Neural cell (in vitro differentiated cells): Measurements from ENCODE around the gene CALHM6. TPM values are rescaled to one million over a fixed set of nuclear protein-coding genes. Genes with fewer than 3 reads are reported as not detected.

Experiments used
- H2AFZ ChIP-seq: fragments of 200-600, 300-800 bp; sonication (generic), shearing (Covaris generic); 2 replicates; pipeline ENCODE4 v1.6.0; 2014; ENCODE audit warnings: low read depth, mild to moderate bottlenecking, antibody characterized with exemption, low read length, moderate library complexity
- H3F3A ChIP-seq: fragments of 200-600 bp; shearing (Covaris generic); 2 replicates; pipeline ENCODE4 v1.6.1; 2016; ENCODE audit warnings: mild to moderate bottlenecking, moderate library complexity, mixed read lengths, antibody characterized with exemption, low read length; ENCODE audit not compliant: insufficient read depth, poor library complexity, severe bottlenecking
- H3K27ac ChIP-seq: fragments of 200-600, 300-800 bp; sonication (generic), shearing (Covaris generic); 2 replicates; pipeline ENCODE4 v1.5.1; 2014; ENCODE audit warnings: mild to moderate bottlenecking, low read length, moderate library complexity
- H3K27me3 ChIP-seq: fragments of 300-800, 200-600 bp; sonication (generic), shearing (Covaris generic); 2 replicates; pipeline ENCODE4 v1.6.0; 2014; ENCODE audit warnings: mild to moderate bottlenecking, low read depth, low read length, moderate library complexity; ENCODE audit not compliant: insufficient read depth
- H3K36me3 ChIP-seq: fragments of 300-800, 200-600 bp; sonication (generic), shearing (Covaris generic); 2 replicates; pipeline ENCODE4 v1.5.1; 2014; ENCODE audit warnings: mild to moderate bottlenecking, antibody characterized with exemption, low read length, moderate library complexity; ENCODE audit not compliant: insufficient read depth
- H3K4me2 ChIP-seq: fragments of 300-800, 200-600 bp; sonication (generic), shearing (Covaris generic); 2 replicates; pipeline ENCODE4 v1.6.0; 2014; ENCODE audit warnings: mild to moderate bottlenecking, low read length
- H3K4me3 ChIP-seq: fragments of 300-800, 200-600 bp; sonication (generic), shearing (Covaris generic); 2 replicates; pipeline ENCODE4 v1.5.1; 2014; ENCODE audit warnings: mild to moderate bottlenecking, low read length, moderate library complexity
- H3K79me2 ChIP-seq: fragments of 200-600 bp; shearing (Covaris generic); replicated peaks from 2 replicates; pipeline ENCODE4 v1.6.0; 2014; ENCODE audit warnings: mild to moderate bottlenecking, low read length, moderate library complexity; ENCODE audit not compliant: insufficient read depth
- H3K9ac ChIP-seq: fragments of 300-800, 200-600 bp; sonication (generic), shearing (Covaris generic); 2 replicates; pipeline ENCODE4 v1.6.1; 2016; ENCODE audit warnings: mild to moderate bottlenecking, low read length, mixed read lengths
- H3K9me2 ChIP-seq: fragments of 200-600 bp; shearing (Covaris generic); 2 replicates; pipeline ENCODE4 v1.6.1; 2016; ENCODE audit warnings: mild to moderate bottlenecking, low read length, mixed read lengths; ENCODE audit not compliant: insufficient read depth
- H3K9me3 ChIP-seq: fragments of 200-600, 300-800 bp; sonication (generic), shearing (Covaris generic); 2 replicates; pipeline ENCODE4 v1.6.1; 2016; ENCODE audit warnings: mild to moderate bottlenecking, mixed run types, low read length, moderate library complexity, mixed read lengths
- H4K20me1 ChIP-seq: fragments of 200-600 bp; shearing (Covaris generic); 2 replicates; pipeline ENCODE4 v1.6.1; 2016; ENCODE audit warnings: mild to moderate bottlenecking, mixed run types; ENCODE audit not compliant: insufficient read depth
- EP300 ChIP-seq: fragments of 450-650 bp; conservative IDR thresholded peaks from 2 replicates; pipeline ENCODE4 v1.6.1; 2014; ENCODE audit warnings: antibody characterized with exemption, mild to moderate bottlenecking, moderate library complexity; ENCODE audit not compliant: poor library complexity, severe bottlenecking
- EZH2 ChIP-seq: fragments of 200-600, 300-800 bp; shearing (Covaris generic), sonication (generic); IDR thresholded peaks from 2 replicates; pipeline ENCODE4 v1.6.1; 2014; ENCODE audit warnings: antibody characterized with exemption, low read length, borderline replicate concordance, mild to moderate bottlenecking; ENCODE audit not compliant: insufficient read depth, poor library complexity, severe bottlenecking
- MXI1 ChIP-seq: fragments of 450-650 bp; conservative IDR thresholded peaks from 2 replicates; pipeline ENCODE4 v1.6.1; 2014; ENCODE audit warnings: antibody characterized with exemption, mild to moderate bottlenecking; ENCODE audit not compliant: poor library complexity, severe bottlenecking
- POLR2AphosphoS5 ChIP-seq: IDR thresholded peaks from 2 replicates; pipeline ENCODE4 v1.6.1; 2012
- RAD21 ChIP-seq: fragments of 450-650 bp; conservative IDR thresholded peaks from 2 replicates; pipeline ENCODE4 v1.6.1; 2014; ENCODE audit warnings: antibody characterized with exemption, mild to moderate bottlenecking, moderate library complexity
- SMC3 ChIP-seq: fragments of 450-650 bp; conservative IDR thresholded peaks from 2 replicates; pipeline ENCODE4 v1.6.1; 2014; ENCODE audit warnings: antibody characterized with exemption, mild to moderate bottlenecking, moderate library complexity; ENCODE audit not compliant: poor library complexity
- TAF1 ChIP-seq: IDR thresholded peaks from 2 replicates; pipeline ENCODE4 v1.6.1; 2012; ENCODE audit warnings: low read depth
- polyA plus RNA-seq: library from polyadenylated mRNA; depleted of rRNA; stranded (reverse); fragments of >200 nt; gene quantifications from 2 replicates; pipeline ENCODE4 v1.2.3, GENCODE V29; 2014
- TF ChIP-seq, protein P1 (sequence below): IDR thresholded peaks from 2 replicates; pipeline ENCODE4 v1.6.1; 2012; ENCODE audit warnings: borderline replicate concordance
- TF ChIP-seq, protein P2 (sequence below): fragments of 450-650 bp; IDR thresholded peaks from 2 replicates; pipeline ENCODE4 v1.5.1; 2014; ENCODE audit warnings: antibody characterized with exemption, mild to moderate bottlenecking, moderate library complexity; ENCODE audit not compliant: poor library complexity, severe bottlenecking

CALHM6 gene
- polyA plus RNA-seq, 1 donor from 2014 or later, result 12.0 TPM

DNA sequence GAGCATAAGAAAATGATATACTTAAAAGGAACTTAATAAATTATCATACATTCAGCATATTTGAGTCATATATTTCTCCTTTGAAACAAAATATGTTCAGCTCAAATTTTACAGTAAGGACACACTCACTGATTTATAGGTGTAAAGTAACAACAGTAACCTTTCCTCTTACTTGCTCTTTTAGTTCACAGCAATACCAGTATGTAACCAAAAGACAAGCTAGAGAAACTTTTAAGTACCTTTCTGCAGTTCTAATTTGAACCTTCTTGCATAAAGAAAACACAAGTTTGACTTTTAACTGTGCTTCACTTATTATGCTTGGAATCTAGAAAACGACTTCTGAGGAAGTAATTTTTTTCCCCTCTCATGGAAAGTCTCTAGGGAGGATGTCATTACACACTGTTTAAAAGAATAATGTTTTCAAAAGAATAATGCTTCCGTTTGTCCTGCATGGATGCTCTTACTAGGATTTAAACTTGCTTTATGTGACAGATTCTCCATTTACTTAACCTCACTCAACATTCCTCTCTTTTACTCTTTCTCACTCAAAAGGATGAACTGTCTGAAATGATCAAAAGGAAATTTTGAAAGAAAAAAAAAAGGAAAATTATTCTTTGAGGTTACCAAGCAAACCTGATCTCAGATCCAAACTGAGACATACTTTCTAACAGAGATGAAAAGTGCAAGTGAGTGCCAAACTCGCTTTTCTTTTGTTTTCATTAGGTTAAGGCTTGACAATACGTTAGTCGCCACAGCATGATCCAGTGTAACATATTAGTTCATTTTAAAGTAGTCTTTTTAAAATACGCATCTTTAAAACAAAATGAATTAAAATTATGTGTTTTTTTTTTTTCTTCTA lies 22.4 kb upstream of the CALHM6 start:
- Histone ChIP-seq H3K9me2 (no peaks in the 10 kb centered on the region), H3F3A (no peaks in the 10 kb centered on the region), H3K4me2 (no peak overlapping the region), H3K9ac (no peak overlapping the region), H4K20me1 (no peaks in the 10 kb centered on the region), H3K27me3 (no peaks in the 10 kb centered on the region), H3K9me3 (no peaks in the 10 kb centered on the region), H3K79me2 (no peaks in the 10 kb centered on the region), H3K27ac (no peak overlapping the region), H3K4me3 (no peak overlapping the region), H3K36me3 (no peaks in the 10 kb centered on the region), H2AFZ (no peak overlapping the region)
- TF ChIP-seq MXI1 (no peak), SMC3 (no peak), RAD21 (no peak), EP300 (no peak), EZH2 (no peak), TAF1 (no peak), POLR2AphosphoS5 (no peak)
- TF ChIP-seq, protein P1, sequence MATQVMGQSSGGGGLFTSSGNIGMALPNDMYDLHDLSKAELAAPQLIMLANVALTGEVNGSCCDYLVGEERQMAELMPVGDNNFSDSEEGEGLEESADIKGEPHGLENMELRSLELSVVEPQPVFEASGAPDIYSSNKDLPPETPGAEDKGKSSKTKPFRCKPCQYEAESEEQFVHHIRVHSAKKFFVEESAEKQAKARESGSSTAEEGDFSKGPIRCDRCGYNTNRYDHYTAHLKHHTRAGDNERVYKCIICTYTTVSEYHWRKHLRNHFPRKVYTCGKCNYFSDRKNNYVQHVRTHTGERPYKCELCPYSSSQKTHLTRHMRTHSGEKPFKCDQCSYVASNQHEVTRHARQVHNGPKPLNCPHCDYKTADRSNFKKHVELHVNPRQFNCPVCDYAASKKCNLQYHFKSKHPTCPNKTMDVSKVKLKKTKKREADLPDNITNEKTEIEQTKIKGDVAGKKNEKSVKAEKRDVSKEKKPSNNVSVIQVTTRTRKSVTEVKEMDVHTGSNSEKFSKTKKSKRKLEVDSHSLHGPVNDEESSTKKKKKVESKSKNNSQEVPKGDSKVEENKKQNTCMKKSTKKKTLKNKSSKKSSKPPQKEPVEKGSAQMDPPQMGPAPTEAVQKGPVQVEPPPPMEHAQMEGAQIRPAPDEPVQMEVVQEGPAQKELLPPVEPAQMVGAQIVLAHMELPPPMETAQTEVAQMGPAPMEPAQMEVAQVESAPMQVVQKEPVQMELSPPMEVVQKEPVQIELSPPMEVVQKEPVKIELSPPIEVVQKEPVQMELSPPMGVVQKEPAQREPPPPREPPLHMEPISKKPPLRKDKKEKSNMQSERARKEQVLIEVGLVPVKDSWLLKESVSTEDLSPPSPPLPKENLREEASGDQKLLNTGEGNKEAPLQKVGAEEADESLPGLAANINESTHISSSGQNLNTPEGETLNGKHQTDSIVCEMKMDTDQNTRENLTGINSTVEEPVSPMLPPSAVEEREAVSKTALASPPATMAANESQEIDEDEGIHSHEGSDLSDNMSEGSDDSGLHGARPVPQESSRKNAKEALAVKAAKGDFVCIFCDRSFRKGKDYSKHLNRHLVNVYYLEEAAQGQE, result no peak
- TF ChIP-seq, protein P2, sequence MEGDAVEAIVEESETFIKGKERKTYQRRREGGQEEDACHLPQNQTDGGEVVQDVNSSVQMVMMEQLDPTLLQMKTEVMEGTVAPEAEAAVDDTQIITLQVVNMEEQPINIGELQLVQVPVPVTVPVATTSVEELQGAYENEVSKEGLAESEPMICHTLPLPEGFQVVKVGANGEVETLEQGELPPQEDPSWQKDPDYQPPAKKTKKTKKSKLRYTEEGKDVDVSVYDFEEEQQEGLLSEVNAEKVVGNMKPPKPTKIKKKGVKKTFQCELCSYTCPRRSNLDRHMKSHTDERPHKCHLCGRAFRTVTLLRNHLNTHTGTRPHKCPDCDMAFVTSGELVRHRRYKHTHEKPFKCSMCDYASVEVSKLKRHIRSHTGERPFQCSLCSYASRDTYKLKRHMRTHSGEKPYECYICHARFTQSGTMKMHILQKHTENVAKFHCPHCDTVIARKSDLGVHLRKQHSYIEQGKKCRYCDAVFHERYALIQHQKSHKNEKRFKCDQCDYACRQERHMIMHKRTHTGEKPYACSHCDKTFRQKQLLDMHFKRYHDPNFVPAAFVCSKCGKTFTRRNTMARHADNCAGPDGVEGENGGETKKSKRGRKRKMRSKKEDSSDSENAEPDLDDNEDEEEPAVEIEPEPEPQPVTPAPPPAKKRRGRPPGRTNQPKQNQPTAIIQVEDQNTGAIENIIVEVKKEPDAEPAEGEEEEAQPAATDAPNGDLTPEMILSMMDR, result no peak

- H3K27me3 ChIP-seq, result no peaks in the 10 kb centered on the region
- no peak overlapping the region for H2AFZ ChIP-seq
- no peaks in the 10 kb centered on the region for H3K9me3 ChIP-seq
- H3K9me2 ChIP-seq, result no peaks in the 10 kb centered on the region
- H3K4me2 ChIP-seq, result no peak overlapping the region
- no peak overlapping the region for H3K27ac ChIP-seq
- TF ChIP-seq MXI1, result no peak
- no peak for TF ChIP-seq POLR2AphosphoS5
- no peak for TF ChIP-seq TAF1
- TF ChIP-seq, protein P1, result no peak
- TF ChIP-seq RAD21, result no peak
- no peak for TF ChIP-seq EP300
- TF ChIP-seq, protein P2, result no peak
- no peak for TF ChIP-seq SMC3
- no peak for TF ChIP-seq EZH2
- H3K4me3 ChIP-seq, result no peak overlapping the region
- H3K79me2 ChIP-seq, result no peaks in the 10 kb centered on the region
- no peak overlapping the region for H3K9ac ChIP-seq
- no peaks in the 10 kb centered on the region for H3K36me3 ChIP-seq
- H4K20me1 ChIP-seq, result no peaks in the 10 kb centered on the region
- no peaks in the 10 kb centered on the region for H3F3A ChIP-seq
Observed at GRCh38 chr6:116439522-116440051, 21.6 kb upstream of the CALHM6 start.
